Fibroblast of lung (primary cell): Measurements from ENCODE around the gene LRCH2. TPM values are rescaled to one million over a fixed set of nuclear protein-coding genes. Genes with fewer than 3 reads are reported as not detected.

Experiments
- DNase-seq, 2 donors: peaks; one replicate each; pipeline versions ENCODE4 v3.0.0 to v3.0.0-alpha.2; 2010; ENCODE audit warnings: low read depth in 2 of 2
- H2AFZ ChIP-seq: 2 replicates; pipeline ENCODE4 v1.5.1; 2012; ENCODE audit warnings: low read length, control low read depth, inconsistent platforms
- H3K27ac ChIP-seq: 2 replicates; pipeline ENCODE4 v1.5.1; 2011; ENCODE audit warnings: low read length, control low read depth; ENCODE audit not compliant: insufficient read depth
- H3K27me3 ChIP-seq: 2 replicates; pipeline ENCODE4 v1.5.1; 2011; ENCODE audit warnings: mild to moderate bottlenecking, low read length; ENCODE audit not compliant: control insufficient read depth, insufficient read depth
- H3K36me3 ChIP-seq: 2 replicates; pipeline ENCODE4 v1.5.1; 2011; ENCODE audit warnings: low read length; ENCODE audit not compliant: control insufficient read depth, insufficient read depth
- H3K4me1 ChIP-seq: 2 replicates; pipeline ENCODE4 v1.5.1; 2011; ENCODE audit warnings: low read length; ENCODE audit not compliant: control insufficient read depth, insufficient read depth; ENCODE audit errors: extremely low read depth
- H3K4me2 ChIP-seq: 2 replicates; pipeline ENCODE4 v1.5.1; 2011; ENCODE audit warnings: low read length, control low read depth; ENCODE audit not compliant: insufficient read depth; ENCODE audit errors: extremely low read depth
- H3K4me3 ChIP-seq, 4 experiments: fragments of 200-600 bp in 1 of 4; sonication (generic) in 1 of 4; replicated peaks in 1 of 4; 2 replicates each; pipeline ENCODE4 v1.5.1; 2011 to 2016; ENCODE audit warnings: low read length in 4 of 4, low read depth in 3 of 4, mild to moderate bottlenecking in 3 of 4, control low read depth in 2 of 4, inconsistent platforms in 1 of 4, mixed read lengths in 1 of 4; ENCODE audit not compliant: insufficient read depth in 1 of 4; ENCODE audit errors: control extremely low read depth in 1 of 4
- H3K79me2 ChIP-seq: 2 replicates; pipeline ENCODE4 v1.5.1; 2012; ENCODE audit warnings: mild to moderate bottlenecking, low read length, inconsistent platforms; ENCODE audit not compliant: control insufficient read depth, insufficient read depth
- H3K9ac ChIP-seq: 2 replicates; pipeline ENCODE4 v1.5.1; 2011; ENCODE audit warnings: mild to moderate bottlenecking, low read length, control low read depth; ENCODE audit not compliant: insufficient read depth
- H3K9me3 ChIP-seq: 2 replicates; pipeline ENCODE4 v1.5.1; 2012; ENCODE audit warnings: low read depth, low read length; ENCODE audit not compliant: control insufficient read depth, insufficient read depth
- H4K20me1 ChIP-seq: 2 replicates; pipeline ENCODE4 v1.5.1; 2011; ENCODE audit warnings: low read length; ENCODE audit not compliant: control insufficient read depth, insufficient read depth; ENCODE audit errors: extremely low read depth
- EZH2 ChIP-seq: IDR thresholded peaks from 2 replicates; pipeline ENCODE4 v1.5.1; 2012; ENCODE audit warnings: low read length, control low read depth, mild to moderate bottlenecking; ENCODE audit errors: missing control alignments
- polyA plus RNA-seq, 2 donors: library from polyadenylated mRNA; depleted of rRNA in 1 of 2; stranded (reverse) in 1 of 2; unstranded in 1 of 2; fragments of >200 nt; gene quantifications; 2 replicates each; pipeline ENCODE4 v1.2.1, GENCODE V29; 2011 to 2012; ENCODE audit warnings: missing spikeins in 1 of 2
- total RNA-seq: library from RNA; depleted of rRNA; stranded (reverse); fragments of >200 nt; gene quantifications from 2 replicates; pipeline ENCODE4 v1.2.1, GENCODE V29; 2014
- TF ChIP-seq, protein P1 (sequence below), 2 donors: IDR thresholded peaks in 1 of 2; conservative IDR thresholded peaks in 1 of 2; 1 replicate in 1 of 2; 2 replicates in 1 of 2; pipeline ENCODE4 v1.5.1; 2011 to 2012; ENCODE audit warnings: low read length in 2 of 2, control low read depth in 1 of 2, inconsistent platforms in 1 of 2, low read depth in 1 of 2, mild to moderate bottlenecking in 1 of 2

The LRCH2 gene
- total and polyA plus RNA-seq, 2 donors (not counting 1 experiment from before 2014, with no cell fraction given), result 7.9 to 19.5 TPM

DNA sequence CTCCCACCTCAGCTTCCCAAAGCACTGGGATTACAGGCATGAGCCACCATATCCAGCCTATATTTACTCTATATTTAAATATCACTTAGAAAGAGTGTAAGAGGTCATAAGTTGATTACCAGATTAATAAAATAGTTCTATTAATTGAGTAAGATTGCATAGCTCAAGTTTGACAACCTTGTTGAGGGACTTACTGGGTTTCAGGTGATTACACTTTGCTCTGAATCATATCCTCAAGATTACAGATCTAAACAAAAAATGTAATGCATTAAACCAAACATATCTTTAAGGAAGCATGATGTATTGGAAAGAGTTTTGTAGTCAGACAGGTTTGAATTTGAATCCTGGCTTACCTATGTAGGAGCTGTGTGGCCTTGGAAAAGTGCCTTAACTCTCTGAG is 168.6 kb downstream of the LRCH2 start:
- Histone ChIP-seq H3K4me2 (no peak overlapping the region), H3K27me3 (no peaks in the 10 kb centered on the region), H3K4me1 (no peaks in the 10 kb centered on the region), H4K20me1 (no peaks in the 10 kb centered on the region), H3K4me3 (no peak overlapping the region), H3K9me3 (no peaks in the 10 kb centered on the region), H3K36me3 (no peaks in the 10 kb centered on the region), H3K79me2 (no peaks in the 10 kb centered on the region), H3K27ac (no peak overlapping the region), H2AFZ (no peak overlapping the region), H3K9ac (no peak overlapping the region)
- no peak for TF ChIP-seq EZH2
- TF ChIP-seq, protein P1, sequence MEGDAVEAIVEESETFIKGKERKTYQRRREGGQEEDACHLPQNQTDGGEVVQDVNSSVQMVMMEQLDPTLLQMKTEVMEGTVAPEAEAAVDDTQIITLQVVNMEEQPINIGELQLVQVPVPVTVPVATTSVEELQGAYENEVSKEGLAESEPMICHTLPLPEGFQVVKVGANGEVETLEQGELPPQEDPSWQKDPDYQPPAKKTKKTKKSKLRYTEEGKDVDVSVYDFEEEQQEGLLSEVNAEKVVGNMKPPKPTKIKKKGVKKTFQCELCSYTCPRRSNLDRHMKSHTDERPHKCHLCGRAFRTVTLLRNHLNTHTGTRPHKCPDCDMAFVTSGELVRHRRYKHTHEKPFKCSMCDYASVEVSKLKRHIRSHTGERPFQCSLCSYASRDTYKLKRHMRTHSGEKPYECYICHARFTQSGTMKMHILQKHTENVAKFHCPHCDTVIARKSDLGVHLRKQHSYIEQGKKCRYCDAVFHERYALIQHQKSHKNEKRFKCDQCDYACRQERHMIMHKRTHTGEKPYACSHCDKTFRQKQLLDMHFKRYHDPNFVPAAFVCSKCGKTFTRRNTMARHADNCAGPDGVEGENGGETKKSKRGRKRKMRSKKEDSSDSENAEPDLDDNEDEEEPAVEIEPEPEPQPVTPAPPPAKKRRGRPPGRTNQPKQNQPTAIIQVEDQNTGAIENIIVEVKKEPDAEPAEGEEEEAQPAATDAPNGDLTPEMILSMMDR (conservative IDR thresholded peaks at IDR 0.05 in 1 of 2, IDR thresholded peaks at IDR 0.05 in 1 of 2; ENCODE audit: low read depth in 1 of 2, low read length in 2 of 2), result no peak
- no peak for DNase-seq

Other genes starting within 250 kb of the LRCH2 start
- gene IL13RA2, start 216.5 kb downstream of the LRCH2 start, total RNA-seq, result 42.1 and 67.5 TPM in 2 replicates
- gene IL13RA2, start 216.5 kb downstream of the LRCH2 start, polyA plus RNA-seq, result 12.7 and 110 TPM in 2 replicates
- not detected in 2 replicates for gene RBMXL3, start 44.7 kb downstream of the LRCH2 start, total RNA-seq
- gene RBMXL3, start 44.7 kb downstream of the LRCH2 start, polyA plus RNA-seq, result not detected in 2 replicates
- gene LUZP4, start 55.6 kb upstream of the LRCH2 start, total RNA-seq, result not detected in 2 replicates
- gene LUZP4, start 55.6 kb upstream of the LRCH2 start, polyA plus RNA-seq, result not detected in 2 replicates